NB4 (cell line): ENCODE results near the gene LDLRAD4.

Source experiments
- CTCF ChIP-seq: IDR thresholded peaks from one replicate; pipeline ENCODE4 v1.5.1; 2012; ENCODE audit warnings: low read depth, low read length
- POLR2A ChIP-seq: IDR thresholded peaks from 2 replicates; pipeline ENCODE4 v1.6.1; 2011; ENCODE audit warnings: mild to moderate bottlenecking; ENCODE audit not compliant: insufficient read length; ENCODE audit errors: extremely low read depth

- TF ChIP-seq POLR2A = no peak
- TF ChIP-seq CTCF = no peak
Observed at GRCh38 chr18:13672657-13673056, 454.1 kb downstream of the LDLRAD4 start.
